Stimulated activated CD4-positive, alpha-beta T cell treated with anti-CD3 and anti-CD28 coated beads, Interleukin-4, amount 100 ng/mL, for 24 hours (primary cell): ENCODE data around the gene YLPM1.

Experiments used
- DNase-seq: peaks from one replicate; pipeline ENCODE4 v3.0.0-alpha.2; 2020

YLPM1 gene

DNA sequence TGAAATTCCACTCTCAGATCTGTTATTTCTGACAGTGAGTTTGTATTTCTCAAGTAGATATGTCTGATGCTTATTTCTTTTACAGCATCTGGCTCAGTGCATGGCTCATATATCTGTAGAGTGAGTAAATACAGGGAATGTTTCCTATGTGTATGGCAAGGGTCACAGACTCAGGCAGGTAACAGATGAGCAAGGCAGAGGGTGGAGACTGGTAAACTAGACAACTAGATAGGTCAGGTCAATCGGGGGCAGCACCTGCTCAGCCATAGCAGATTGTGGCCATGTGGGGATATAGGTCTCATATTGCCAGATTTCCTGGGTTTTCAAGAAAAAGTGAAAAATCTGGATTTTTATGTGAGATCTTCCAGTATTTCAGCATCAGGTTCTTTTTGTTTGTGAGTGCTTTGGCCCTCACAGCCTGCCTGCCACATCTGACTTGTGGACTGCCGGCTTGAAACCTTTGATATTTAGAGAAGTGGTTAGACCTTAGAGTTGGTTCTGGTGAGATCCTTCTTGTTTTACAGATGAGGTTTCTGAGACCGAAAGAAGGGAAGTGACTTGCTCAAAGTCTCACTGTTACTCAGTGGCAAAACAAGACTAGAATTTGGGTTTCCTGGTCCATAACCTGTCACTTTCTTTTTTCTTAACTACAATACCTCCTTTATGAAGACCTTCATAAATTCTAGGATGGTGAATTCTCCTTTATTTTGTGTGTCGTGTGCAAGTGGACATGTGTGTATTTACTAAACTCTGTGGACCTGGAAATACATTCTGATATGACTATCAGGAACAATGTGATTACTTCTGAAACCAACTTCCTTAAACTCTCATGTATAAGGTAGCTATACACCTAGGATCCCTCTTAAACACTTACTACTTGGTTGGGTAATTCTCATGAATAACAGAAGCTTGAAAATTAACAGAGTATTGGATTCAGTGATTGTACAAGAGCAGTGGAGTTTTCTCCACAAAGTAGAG is 78.4 kb downstream of the YLPM1 start:
- DNase-seq = peak; percentile 30

DNA sequence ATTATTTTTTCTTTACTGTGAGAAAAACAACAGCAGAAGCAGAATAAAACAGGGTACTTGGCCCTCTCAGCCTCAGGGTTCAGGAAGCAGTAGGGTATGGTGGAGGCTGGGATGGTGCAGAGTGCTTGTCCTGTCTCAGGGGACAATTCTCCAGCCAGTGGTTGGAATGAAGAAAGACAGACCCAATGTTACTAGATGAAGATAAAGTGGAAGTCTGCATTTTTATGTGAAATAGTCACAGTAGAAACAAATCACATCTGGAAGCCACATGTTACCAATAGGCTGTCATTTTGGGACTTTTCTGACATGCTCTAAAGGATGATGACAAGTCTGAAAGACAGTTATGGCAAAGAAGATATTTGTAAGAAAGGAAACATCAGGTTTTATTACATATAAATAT is 80.5 kb downstream of the YLPM1 start:
- no peak for DNase-seq

GRCh38 chr14:74846168-74846567 is 83.1 kb downstream of the YLPM1 start:
- no peak for DNase-seq

DNA sequence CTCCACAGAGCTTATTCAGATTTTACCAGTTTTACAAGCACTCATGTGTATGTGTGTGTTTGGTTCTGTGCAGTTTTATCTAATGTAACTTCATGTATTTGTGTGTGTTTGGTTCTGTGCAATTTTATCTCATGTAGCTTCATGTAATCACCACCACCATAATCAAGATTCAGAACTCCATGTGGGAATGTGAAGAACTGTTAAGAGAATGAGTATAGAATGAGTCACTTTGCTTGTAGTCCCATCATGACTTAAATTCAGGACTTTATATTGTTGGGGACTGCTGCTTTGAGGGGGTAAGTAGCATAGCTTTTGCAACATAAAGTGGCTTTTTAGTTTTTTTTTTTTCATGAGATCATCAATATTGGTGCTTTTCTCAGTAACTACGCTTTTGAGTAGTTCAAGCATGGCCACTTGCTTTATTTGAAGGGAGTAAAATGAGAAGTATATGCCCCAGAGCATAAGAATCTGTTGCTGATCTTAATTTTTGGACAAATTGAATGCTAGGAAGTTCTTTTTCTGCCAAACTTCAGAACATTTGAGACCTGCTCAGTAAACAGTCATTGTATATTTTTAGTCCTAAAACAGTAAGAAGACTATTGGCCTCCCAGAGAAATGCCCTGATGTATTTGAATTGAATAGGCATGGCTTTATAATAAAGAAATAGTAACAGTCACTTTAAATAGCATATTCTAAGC is 84.0 kb downstream of the YLPM1 start:
- no peak for DNase-seq

DNA sequence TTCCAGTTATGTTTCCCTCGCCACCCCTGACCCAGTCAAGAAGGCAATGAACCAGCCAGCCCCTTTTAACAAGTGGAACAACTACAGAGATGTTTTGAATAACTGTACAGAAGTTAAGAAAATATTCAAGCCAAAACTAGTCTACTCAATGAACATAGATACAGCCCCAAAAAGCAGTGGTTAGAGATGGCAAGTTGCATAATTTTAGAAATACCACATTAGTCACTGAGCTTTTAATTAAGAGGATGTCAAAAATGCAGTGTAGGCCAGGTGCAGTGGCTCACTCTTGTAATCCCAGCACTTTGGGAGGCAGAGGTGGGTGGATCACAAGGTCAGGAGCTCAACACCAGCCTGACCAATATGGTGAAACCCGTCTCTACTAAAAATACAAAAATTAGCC is 85.7 kb downstream of the YLPM1 start:
- DNase-seq = no peak

DNA sequence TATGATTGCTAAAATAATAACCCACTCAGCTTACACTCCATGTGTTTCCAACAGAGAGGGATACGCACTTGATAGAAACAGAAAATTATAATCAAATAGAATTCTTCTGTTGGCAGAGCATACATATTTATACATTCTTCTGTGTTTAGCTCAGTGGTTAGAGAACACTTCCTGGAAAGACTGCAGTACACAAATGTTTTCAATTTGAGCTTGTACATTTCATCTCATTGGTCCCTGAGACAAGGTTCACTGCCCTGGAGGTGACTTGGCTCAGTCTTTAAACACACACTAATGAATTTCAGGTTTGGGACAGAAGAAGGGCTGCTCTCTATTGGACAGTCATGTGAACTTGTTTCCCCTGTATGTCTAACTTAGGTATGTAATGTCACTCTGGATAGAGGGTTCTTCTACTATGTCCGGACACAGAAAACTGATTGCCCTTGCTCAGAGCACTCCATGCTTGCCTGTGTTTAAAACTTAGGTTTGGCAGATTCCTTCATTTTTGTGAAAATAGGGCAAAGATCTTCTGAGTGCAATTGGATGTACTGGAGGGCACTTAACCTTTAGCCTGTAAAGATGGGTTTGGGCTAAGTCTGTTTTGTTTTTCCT is 89.9 kb downstream of the YLPM1 start:
- DNase-seq = no peak

- DNase-seq = no peak
These were observed 90.5 kb downstream of the YLPM1 start for GRCh38 chr14:74853581-74853980.

DNA sequence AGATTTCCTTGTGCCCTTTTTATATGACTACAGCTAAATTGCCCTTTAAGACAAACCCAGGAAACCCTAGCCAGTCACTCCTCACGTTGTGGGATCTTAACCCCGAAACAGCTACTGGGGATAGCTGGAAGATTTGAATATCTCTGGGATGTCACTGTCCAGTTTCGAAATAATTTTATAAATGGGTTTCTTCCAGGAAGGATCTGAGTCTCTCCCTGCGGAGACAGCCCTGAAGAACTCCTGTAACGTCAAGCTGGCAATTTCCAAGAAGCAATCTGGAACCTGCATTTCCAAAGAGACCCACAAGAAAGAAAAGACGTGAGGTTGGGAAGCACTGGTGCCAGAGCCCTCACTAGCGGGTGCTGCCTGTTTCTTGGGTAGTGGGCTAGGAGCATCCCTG is 91.9 kb downstream of the YLPM1 start:
- no peak for DNase-seq

GRCh38 chr14:74855945-74856344 is 92.8 kb downstream of the YLPM1 start:
- no peak for DNase-seq

DNA sequence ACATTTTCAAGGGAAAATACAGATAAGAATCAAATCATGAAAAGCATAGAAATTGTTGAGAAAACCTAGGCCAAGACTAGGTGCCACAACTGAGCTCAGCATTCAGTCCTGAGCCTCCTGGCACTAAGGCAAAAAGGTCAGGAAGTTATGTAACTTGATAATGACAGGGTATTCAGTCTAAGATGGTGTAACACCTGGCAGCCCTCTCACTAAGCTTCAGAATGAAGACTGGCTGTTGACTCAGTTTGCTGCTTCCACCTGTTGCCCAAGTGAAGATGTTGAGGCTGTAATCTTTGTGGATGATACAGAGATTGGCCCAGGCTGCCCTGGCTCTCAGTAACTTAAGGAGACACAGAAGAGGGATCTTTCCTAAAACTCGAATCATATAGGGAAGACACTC is 93.2 kb downstream of the YLPM1 start:
- DNase-seq = no peak

DNA sequence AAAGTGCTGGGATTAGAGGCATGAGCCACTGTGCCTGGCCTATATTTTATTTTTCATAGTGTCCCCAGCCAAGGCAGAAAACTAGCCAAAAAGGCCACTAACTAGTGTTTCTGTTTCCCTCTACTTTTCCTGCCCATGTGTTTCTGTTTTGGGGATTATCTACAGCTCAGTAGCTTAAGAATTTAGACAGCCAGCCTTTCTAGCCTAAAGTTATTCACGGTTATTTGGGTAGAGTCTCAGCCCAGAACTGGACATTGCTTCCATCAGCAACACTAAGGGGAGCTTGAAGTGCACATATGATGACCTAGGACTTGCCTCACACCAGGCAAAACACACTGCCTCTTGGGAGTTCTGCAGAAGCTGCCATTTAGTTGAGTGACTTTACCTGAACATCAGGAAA is 94.9 kb downstream of the YLPM1 start:
- no peak for DNase-seq

GRCh38 chr14:74859757-74860552 is 96.8 kb downstream of the YLPM1 start:
- no peak for DNase-seq

GRCh38 chr14:74860899-74861733 is 98.0 kb downstream of the YLPM1 start:
- DNase-seq = peak; percentile 94

DNA sequence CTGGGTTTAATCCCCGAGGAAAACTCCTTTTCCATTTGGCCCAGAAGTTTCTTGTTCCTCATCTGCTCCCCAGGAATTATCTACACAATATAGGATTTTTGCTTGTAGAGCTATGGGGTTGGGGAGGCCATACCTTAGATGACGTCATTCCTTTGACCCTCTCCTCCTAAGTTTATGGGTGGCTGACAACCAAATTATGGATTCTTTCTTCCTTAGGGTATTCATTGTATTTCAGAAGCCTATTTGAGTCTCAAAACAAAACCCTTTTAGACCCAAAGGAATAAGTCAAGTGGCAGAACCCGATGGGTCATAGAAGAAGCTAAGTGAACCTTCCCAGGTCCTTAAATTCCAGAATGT is 98.6 kb downstream of the YLPM1 start:
- no peak for DNase-seq

- DNase-seq = no peak
These were observed 100.2 kb downstream of the YLPM1 start for GRCh38 chr14:74863274-74863673.

DNA sequence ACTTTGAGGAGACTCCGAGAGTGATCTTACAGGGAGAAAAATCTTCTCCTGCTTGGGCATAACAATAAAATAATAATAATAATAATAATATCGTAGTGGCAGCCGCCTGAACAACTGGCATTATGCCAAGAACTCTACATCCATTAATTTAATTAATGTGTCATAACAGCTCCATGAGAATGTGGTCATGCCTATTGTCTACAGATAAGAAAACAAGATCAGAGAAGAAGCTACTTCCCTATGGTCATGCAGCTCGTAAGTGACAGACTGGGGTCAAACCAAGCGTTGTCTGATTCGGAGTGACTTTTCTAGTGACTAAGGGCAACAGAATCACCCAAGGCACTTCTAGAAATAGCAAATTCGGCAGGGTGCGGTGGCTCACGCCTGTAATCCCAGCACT is 101.1 kb downstream of the YLPM1 start:
- no peak for DNase-seq

- DNase-seq = no peak
These were observed 102.0 kb downstream of the YLPM1 start for GRCh38 chr14:74865156-74865555.

DNA sequence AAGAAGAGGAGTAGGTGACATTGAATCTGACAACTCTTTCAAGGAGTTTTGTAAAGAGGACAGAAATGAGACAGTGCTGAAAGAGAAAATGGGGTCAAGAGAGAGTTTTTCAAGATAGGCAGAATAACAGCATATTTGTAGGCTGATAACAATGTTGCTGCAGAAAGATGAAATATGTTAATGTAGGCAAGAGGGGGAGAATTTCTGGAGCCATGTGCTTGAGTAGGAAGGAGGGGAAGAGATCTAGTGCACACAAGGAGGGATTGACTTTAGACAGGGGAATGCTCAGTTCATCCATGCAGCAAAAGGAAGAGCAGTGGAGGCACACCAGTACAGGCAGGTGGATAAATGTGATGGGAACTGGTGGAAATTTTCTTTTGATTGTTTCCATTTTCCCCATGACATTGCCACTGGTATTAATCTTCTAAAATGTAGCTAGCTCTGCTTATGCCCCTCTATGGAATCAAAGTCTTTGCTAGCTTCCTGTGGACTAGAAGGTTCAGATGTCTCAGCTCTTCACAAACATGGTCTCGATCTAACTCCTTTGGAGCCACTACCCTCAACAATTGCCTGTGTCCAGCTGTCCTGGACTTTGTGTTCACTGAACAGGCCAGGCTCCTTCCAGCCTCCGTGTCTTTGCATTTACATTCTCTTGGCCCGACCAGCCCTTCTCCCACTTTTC is 103.7 kb downstream of the YLPM1 start:
- DNase-seq = no peak

- peak; percentile 47 for DNase-seq
These were observed 104.6 kb downstream of the YLPM1 start for GRCh38 chr14:74867673-74868072.

GRCh38 chr14:74868739-74869138 is 105.6 kb downstream of the YLPM1 start:
- no peak for DNase-seq

DNA sequence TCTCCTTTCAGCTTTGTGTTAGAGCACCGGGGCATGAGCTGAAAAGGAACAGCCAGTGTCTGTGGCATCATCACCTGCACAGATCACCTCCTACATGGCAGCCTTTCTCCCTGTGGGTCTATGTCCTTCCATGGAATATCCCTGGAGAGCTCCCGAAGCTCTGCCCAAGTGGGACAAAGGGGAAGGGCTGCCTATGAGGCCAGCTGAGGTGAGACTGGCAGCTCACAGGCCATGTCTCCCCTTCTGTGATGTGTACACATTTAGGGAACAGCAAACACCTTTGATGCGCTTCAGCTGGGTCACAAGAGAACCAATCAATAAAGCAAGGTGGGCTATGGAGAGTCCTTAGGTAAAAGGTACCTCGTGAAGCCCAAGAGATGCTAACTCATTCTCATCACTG is 108.7 kb downstream of the YLPM1 start:
- DNase-seq = no peak
